Suppressor macrophage treated with lipopolysaccharide for 4 hours (primary cell): ENCODE results near the gene ATN1.

Experiments
- DNase-seq: peaks from one replicate; pipeline ENCODE4 v3.0.0-alpha.2; 2020

Gene ATN1

DNA sequence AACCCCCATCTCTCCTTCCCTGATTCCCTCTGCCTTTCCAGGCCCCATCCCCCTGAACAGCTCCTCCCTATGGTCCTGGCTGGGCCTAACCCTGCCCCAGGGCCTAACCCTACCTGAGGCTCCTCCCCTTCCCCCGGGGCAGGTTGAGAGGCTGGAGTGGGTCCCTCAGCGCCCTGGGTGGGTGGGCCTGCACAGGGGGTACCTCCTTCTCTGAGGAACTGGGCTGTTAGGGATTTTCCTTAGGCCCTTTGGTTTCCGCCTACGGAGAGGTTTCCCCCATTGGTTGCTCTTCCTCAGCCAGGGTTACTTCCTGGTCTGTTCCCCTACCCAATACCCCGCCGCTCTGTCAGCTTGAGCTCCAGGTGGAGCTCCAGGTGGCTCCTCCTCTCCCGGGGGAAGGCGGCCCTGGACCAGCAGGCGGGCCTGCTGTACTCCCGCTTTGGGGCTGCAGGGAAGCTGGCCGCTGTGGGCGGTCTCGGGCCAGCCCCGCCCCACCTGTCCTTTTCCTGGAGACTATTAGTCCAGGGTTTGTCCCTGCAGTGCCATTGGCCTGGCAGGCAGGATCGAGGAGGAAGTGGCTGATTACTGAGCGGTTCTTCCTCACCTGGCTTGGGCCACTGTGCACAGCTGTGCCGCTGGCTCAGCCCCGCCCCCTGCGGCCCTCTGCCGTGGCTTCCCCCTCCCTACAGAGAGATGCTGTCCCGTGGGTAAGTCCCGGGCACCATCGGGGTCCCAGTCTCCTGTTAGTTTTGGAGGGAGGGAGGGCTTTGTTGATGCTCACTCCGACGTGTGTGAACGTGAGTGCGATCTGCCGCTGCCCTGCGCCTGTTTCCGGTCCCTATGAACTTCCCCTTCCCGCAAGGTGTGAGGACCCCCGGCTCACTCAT lies 18.5 kb downstream of the ATN1 start:
- peak; percentile 57 for DNase-seq

DNA sequence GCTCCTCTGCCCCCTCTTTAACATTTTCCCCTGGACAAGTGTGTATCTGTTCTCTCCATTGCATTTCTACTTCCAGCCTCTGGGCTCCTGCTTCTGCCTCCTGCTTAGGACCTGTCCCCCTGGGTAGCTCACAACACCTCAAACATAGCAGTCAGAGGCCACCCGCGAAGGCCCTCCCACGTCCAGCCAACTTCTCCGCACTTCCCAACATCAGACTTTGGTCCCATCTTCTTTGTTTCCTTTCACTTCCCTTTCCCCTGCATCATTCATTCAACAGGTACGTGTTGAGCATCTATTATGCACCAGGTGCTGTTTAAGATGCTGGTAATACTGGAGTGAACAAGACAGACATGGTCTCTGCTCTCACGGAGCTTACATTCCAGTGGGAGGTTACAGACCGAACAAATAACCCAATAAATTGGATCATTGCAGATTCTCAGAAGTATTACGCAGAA lies 19.2 kb downstream of the ATN1 start:
- DNase-seq = no peak

DNA sequence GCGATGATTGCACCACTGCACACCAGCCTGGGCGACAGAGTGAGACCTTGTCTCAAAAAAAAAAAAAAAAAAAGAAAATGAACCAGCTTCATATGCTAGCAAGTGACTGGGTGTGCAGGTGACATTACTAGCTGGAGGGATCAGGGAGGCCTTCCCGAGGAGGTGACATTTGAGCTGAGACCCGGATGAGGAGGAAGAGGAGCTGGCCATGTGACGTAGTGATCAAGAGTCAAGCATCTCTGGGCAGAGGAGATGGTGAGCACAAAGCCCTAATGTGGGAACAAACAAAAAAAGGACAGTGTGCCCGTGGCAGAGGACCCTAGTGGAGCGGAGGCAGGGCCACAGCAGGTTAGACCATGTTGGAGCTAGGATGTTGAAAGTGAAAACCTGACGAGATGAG lies 19.9 kb downstream of the ATN1 start:
- no peak for DNase-seq

DNA sequence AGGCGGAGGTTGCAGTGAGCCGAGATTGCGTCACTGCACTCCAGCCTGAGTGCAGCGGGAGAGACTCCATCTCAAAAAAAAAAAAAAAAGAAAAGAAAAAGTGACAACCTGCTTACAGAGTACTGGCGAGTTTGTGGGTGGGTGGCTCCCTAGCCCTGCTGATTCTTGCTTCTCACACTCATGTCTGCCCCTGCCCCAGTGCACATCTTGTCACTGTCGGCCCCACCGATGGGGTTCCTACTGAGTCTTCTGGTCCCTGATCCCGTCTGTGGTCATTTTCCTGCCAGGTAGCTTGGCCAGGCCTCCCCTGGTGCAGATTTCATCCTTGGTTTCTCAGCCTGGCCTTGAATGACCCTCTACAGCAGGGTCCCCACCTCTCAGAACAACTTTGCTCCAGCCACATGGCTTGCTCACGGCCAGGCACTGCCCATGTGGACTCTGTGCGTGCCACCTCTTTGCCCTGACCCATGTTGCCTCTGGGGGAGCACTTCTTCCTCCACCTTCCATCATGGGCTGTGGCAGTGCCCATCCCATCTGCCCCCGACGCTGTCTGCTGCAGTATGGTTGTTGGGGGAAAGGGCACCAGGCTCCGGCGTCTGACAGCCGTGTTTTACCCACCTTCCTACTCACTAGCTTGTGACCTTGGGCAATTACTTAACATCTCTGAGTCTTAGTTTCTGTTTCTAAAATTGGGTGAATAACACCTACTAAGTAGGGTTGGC lies 21.3 kb downstream of the ATN1 start:
- DNase-seq = peak; percentile 85

DNA sequence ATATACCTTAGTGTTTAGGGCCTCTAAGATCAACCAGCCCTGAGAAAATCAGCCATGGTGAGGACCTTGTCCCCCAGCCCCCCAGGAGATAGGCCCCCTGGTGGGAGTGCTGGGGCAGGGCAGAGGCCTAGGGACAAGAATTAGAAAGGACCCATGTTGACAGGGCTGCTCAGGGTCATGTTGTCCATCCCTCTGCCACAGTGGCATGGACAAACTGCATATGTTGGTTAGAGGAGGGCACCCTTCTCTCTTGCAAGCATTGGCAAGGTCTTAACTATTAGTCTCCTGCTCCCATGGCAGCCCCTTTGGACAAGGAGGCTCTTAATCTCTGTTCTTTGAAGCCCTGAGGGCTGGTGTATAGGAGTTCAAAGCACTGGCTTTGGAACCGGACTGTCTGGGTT lies 22.6 kb downstream of the ATN1 start:
- no peak for DNase-seq

DNA sequence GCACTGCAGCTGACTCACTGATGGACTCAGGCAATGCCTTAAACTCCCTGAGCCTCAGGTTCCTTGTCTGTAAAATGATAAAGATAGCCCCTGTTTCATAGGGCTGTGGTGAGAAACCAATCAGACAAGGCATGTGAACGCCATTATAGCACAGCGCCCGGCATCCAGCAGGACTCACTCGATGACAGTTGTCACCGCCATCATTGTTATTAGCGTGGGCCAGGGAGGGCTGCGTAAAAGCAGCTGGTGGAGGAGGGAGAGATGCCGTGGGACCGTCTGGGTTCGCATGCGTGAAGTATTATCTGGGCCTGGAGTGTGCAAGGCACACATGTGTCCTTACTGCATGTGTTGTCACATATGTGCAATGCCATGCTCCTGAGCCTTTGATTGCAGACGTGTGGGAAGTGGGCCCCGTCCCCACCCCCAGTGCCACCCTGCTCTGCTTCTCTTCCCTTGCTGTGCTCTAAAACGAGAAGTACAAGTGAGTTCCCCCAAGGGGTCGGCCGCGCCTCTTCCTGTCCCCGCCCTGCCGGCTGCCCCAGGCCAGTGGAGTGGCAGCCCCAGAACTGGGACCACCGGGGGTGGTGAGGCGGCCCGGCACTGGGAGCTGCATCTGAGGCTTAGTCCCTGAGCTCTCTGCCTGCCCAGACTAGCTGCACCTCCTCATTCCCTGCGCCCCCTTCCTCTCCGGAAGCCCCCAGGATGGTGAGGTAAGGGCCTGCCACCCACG lies 23.2 kb downstream of the ATN1 start, which contains the start of gene PTPN6:
Gene PTPN6, plus strand, starts transcription at position 546 of the 730 bp plus-strand sequence. Its CDS starts 157 bp downstream, at position 703.
- DNase-seq = peak; percentile 85

DNA sequence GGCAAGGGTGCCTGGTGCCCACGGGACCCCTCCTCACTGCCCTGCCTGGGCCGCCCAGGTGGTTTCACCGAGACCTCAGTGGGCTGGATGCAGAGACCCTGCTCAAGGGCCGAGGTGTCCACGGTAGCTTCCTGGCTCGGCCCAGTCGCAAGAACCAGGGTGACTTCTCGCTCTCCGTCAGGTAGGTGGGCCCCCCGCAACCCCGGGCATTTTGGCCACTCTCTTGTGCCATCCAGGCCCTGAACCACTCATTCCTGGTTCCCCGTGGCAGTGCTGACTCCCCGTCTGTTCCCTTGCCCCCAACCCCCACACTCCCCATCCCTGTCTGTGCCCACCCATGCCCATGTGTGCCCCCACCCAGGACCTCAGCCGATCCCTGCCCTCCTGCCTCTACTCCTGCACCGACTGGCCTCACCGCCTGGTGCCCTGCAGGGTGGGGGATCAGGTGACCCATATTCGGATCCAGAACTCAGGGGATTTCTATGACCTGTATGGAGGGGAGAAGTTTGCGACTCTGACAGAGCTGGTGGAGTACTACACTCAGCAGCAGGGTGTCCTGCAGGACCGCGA lies 23.9 kb downstream of the ATN1 start:
- DNase-seq = no peak

DNA sequence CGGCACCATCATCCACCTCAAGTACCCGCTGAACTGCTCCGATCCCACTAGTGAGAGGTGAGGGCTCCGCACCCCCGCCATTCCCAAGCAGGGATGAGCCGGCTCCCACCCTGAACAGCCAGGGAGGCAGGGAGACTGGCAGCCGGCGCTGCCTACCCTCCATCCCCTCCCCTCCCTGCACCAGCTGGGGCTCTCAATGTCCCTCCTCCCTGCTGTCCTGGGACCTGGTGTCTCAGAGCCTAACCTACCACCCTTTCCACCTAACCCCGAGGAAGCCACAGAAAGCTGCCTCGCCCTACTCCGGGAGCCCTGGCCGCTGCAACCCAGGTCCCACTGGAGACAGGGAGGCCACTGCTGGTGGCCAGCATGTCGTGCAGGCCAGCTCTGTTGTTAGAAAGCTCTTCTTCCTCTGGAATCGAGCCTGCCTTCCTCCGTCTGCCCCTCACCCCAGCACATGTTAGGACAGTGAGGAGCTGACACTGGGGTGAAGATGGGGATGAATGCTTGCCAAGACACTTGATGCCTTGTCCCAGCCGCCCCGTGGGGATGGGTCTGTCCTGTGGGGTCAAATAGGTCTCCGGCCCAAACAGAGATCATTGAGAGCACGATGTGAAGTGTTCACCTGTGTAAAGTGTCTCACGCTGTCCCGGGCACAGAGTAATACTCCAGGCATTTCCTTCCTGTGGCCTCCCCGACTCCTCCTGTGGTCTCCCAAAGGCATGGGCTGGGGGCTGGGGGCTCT lies 24.5 kb downstream of the ATN1 start:
- DNase-seq = no peak

DNA sequence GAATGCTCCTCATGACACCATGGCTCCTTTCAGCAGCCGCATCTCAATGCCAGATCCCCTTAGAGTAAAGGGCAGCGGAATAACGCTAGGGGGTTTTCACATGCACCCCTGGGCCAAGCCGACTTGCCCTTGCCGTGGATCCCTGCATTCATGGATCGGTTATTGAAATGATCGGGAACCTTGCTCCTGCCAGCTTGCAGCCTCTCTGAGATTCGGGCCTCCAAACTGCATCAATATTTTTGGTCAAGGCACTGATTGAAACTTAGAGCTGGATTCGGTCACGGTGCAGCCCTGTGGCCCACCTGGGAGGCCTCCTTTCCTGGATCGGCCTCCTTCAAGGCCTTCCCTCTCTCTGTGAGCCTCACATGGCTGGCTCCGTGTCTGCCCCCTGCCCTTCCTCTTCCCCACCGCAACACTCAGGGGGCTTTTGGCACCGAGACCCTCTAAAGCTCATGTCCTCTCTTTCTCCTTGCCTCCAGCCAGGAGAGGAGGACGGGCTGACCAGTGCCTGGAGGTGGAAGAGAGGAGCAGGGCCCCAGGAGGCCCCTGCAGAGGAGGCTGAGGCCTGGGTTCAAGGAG lies 25.2 kb downstream of the ATN1 start:
- DNase-seq = no peak

DNA sequence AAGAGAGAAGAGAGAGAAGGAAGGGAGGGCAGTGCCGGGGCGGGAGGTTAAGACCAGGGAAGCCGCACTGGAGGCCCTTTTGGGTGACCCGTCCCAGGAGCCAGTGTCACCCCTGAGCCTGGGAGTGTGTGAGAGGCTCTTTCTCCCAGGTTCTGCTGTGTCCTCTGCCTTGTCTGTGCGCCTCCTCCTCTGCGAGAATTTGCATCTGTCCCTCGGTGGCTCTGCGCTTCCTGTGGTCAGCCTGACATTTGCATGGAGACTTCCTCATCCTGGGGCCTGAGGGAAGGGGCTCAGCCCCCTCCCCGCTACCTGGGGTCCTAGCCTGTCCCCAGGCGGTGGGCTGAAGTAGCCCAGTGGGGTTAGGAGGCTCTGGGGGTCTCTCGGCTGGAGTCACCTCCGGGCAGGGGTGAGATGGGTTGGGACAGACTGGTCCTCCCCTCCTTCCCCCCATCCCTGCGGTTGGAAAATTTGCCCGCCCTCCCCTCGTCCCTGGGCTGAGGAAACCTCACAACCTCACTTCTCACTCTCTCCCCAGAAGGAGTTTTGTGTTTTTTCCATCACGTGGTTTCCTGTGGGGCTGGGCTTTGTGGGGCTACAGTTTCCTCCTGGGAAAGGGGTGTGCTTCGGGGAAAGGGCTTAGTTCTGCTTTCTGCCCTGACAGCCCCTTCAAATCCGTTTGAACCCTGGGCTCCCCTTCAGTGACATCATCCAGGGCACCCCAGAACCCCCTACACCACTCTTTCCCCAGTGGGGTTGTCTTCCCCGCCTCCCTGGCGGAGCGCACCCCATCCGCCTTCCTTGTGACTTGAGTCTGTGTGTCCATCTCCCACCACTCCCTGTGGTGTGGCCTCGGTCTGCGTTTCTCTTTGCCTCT lies 25.9 kb downstream of the ATN1 start:
- peak; percentile 92 for DNase-seq

DNA sequence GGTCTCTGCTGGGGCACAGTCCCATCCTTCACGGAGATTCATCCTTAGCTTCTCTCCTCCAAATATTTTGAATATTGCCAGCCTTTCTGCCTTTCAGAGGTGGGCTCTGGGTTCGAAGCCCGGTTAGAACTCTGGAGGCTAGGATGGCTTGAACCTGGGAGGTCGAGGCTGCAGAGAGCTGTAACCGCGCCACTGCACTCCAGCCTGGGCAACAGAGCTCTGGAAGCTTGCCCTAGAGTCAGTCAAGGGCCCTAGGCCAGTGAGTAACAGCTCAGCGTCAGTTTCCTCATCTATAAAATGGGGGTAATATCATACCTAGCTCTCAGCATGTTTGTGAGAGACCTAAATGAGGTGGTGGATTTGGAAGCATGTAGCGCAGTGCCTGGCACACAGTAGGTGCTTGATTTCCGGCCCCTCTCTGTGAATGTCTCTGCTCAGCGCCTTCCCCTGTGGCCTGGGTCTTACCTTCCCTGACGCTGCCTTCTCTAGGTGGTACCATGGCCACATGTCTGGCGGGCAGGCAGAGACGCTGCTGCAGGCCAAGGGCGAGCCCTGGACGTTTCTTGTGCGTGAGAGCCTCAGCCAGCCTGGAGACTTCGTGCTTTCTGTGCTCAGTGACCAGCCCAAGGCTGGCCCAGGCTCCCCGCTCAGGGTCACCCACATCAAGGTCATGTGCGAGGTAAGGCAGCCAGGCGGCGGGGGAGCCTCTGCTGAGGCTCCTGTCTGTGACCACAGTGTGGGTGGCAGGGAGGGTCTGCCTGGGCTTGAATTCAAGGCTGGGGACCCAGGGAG lies 26.8 kb downstream of the ATN1 start:
- no peak for DNase-seq

DNA sequence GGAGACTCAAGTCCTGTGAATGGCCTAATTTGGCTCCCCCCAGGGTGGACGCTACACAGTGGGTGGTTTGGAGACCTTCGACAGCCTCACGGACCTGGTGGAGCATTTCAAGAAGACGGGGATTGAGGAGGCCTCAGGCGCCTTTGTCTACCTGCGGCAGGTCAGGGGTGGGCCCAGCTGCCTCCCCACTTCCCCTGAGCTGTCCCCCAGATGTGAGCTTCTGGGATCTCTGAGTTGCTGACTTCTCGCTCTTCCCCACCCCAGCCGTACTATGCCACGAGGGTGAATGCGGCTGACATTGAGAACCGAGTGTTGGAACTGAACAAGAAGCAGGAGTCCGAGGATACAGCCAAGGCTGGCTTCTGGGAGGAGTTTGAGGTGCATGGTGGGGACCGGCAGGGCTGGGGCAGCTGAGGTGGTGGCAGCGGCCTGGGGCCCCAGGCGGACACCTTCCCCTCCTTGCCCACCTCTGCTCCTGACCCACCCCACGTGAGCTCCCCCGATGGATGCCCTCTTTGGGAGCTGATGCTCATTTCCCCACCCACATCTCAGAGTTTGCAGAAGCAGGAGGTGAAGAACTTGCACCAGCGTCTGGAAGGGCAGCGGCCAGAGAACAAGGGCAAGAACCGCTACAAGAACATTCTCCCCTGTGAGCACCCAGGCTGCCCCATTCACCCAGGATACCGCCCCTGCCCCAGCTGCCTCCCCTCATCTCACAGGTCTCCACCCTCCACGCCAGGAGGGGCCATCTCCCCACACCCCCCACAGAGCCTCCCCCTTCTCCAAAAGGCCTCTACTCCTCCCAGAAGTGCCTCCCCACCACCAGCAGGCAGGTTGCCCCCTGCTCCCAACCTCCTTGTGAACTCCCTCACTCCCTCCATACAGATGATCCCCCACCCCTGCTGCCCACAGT lies 27.6 kb downstream of the ATN1 start:
- no peak for DNase-seq

DNA sequence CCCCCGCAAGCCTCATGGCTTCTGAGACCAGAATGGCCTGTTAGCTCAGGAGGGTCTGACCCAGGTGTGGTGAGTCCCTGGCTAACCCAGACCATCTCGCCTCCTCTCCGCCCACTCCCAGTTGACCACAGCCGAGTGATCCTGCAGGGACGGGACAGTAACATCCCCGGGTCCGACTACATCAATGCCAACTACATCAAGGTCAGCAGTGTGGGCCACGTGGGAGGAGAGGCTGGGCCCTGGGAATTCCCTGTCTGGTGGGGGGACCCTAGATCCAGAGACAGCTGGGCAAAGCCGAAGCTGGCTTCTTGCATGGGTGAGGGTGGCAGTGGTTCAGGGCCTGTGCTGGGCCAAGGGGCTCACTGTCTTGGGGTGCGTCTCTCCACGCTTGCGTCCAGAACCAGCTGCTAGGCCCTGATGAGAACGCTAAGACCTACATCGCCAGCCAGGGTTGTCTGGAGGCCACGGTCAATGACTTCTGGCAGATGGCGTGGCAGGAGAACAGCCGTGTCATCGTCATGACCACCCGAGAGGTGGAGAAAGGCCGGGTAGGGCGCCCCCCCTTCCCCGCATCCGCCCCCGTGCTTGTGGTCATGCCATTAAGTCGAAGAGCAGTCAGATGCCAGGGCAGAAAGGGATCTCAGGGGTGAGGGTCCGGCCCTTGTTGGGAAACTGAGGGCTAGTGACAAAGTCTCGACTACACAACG lies 28.4 kb downstream of the ATN1 start:
- DNase-seq = peak; percentile 44

DNA sequence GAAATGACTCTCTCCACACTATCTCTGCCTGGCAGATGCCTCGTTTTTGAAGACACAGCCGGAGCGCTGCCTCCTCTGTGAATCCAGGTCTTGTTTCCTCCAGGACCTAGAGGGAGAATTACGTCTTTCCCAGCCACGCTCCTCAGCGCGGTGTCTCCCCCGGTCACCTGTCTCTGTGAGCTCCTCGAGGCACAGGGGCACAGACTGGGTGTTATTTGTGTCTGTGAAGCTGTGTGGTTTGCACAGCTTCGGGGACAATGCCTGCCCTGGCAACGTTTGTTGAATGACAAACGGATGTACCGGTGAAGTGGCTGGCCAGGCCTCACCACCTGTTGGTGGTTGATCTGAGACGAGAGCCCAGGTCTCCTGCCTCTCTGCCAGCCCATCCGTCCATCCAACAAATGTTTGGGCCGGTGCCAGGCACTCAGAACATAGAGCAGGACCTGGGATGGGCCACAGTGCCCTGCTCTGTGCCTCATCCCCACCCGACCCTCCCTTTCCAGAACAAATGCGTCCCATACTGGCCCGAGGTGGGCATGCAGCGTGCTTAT lies 29.5 kb downstream of the ATN1 start:
- DNase-seq = no peak

DNA sequence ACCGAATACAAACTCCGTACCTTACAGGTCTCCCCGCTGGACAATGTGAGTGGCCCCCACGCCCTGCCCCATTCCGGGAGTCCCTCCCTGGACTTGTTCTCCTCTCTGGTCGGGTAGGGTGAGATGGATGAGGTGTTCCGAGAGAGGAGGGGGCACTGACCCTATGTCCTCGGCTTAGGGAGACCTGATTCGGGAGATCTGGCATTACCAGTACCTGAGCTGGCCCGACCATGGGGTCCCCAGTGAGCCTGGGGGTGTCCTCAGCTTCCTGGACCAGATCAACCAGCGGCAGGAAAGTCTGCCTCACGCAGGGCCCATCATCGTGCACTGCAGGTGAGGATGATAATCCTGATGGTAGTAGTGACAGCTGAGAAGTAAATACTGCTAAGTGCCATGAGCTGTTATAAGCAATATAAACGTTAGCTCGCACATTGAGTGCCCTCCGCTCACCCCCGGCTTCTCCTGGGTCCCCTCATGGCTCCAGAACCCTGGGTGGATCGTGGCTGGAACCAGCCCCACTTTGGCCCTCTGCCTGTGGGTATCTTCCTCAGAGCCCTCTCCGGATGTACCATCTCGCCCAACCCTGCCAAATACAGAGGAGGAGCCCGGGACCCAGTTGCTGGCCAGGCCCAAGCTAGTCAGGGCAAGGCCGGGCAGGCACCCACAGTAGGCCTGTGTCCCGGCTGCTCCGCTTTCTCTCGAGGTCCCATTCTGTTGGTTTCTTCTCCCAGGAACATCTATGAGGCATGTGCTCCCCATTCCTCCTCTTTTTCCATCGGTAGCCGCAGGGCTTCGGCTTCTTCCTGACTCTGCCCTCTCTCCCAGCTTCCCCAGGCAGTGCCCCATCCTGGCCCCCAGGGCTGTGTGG lies 30.2 kb downstream of the ATN1 start:
- DNase-seq = no peak

DNA sequence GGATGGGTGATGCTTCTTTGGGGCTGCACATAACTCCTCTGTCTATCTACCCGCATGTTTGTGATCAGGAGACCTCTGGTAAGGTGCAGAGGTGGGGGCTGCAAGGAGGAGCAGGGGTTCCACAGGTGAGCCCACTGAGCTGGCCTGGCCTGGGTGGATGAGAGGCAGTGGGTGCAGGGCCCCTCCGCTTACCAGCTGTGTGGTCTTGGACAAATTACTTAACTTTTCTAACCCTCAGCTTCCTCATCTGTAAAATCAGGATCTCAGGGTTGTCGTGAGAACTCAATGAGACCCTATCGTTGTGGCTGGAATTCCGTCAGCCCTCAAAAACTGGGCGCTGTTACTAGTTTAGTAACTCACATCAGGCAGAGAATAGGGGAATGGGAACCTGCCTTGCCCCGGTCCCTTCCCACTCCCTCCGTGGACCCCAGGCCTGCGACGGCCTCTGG lies 30.9 kb downstream of the ATN1 start:
- peak; percentile 54 for DNase-seq
